ENCODE measurements around the gene CCS.

DNA sequence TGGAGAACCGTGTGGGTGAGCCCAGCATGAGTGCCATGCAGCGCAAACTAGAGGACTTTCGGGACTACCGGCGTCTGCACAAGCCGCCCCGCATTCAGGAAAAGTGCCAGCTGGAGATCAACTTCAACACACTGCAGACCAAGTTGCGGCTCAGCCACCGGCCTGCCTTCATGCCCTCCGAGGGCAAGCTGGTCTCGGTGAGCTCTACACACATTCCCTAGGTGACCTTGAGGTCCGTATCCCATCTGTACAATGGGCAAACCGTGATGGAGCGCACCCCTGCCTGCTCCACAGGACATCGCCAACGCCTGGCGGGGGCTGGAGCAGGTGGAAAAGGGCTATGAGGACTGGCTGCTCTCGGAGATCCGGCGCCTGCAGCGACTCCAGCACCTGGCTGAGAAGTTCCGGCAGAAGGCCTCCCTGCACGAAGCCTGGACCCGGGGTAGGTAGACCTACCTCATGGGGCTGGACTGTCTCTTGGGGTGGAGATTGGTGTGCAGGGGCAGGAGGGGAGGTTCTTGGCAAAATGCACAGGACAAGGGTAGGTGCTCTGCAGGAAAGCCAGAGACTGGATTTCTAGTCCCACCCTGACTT lies 35.2 kb upstream of the CCS start:
- TF ChIP-seq, protein P1, sequence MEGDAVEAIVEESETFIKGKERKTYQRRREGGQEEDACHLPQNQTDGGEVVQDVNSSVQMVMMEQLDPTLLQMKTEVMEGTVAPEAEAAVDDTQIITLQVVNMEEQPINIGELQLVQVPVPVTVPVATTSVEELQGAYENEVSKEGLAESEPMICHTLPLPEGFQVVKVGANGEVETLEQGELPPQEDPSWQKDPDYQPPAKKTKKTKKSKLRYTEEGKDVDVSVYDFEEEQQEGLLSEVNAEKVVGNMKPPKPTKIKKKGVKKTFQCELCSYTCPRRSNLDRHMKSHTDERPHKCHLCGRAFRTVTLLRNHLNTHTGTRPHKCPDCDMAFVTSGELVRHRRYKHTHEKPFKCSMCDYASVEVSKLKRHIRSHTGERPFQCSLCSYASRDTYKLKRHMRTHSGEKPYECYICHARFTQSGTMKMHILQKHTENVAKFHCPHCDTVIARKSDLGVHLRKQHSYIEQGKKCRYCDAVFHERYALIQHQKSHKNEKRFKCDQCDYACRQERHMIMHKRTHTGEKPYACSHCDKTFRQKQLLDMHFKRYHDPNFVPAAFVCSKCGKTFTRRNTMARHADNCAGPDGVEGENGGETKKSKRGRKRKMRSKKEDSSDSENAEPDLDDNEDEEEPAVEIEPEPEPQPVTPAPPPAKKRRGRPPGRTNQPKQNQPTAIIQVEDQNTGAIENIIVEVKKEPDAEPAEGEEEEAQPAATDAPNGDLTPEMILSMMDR (IDR thresholded peaks at IDR 0.05 in 8 of 11, conservative IDR thresholded peaks at IDR 0.05 in 3 of 11), result no peak
- no peak for TF ChIP-seq POLR2A (IDR thresholded peaks at IDR 0.05)

All from spleen (tissue), 7 donors.